Activated CD4-positive, alpha-beta T cell treated with anti-CD3 and anti-CD28 coated beads for 36 hours (primary cell): Measurements from ENCODE around the gene RBM23. TPM values are rescaled to one million over a fixed set of nuclear protein-coding genes. Genes with fewer than 3 reads are reported as not detected.

ENCODE experiments used
- ATAC-seq: fragments of 200-7000 bp; cut with Tn5 transposase; one replicate; pipeline ENCODE4 v1.10.0; 2021; ENCODE audit warnings: mild to moderate bottlenecking, moderate library complexity
- CTCF ChIA-PET: fragments of 350-600 bp; sonication (Branson Sonifier 250); formaldehyde crosslinking; loops from one replicate; lab custom pipeline; 2021; ENCODE audit warnings: antibody characterized with exemption; lab: Charles Lee
- POLR2A ChIA-PET: fragments of 350-600 bp; sonication (Branson Sonifier 250); formaldehyde crosslinking; loops from one replicate; lab custom pipeline; 2021; ENCODE audit warnings: antibody characterized with exemption, inconsistent platforms; lab: Charles Lee
- DNase-seq: peaks from one replicate; pipeline ENCODE4 v3.0.0-alpha.2; 2020
- H3K27ac Mint-ChIP-seq: one replicate; pipeline ENCODE4 v1.8.0; 2021; ENCODE audit warnings: mixed read lengths
- H3K27me3 Mint-ChIP-seq: one replicate; pipeline ENCODE4 v1.8.0; 2021; ENCODE audit warnings: mixed read lengths
- H3K36me3 Mint-ChIP-seq: one replicate; pipeline ENCODE4 v1.8.0; 2021; ENCODE audit warnings: low read depth, mixed read lengths
- H3K4me1 Mint-ChIP-seq: one replicate; pipeline ENCODE4 v1.8.0; 2021; ENCODE audit warnings: mixed read lengths
- H3K4me3 Mint-ChIP-seq: one replicate; pipeline ENCODE4 v1.8.0; 2021; ENCODE audit warnings: mild to moderate bottlenecking, moderate library complexity, mixed read lengths
- H3K9me3 Mint-ChIP-seq: one replicate; pipeline ENCODE4 v1.8.0; 2021; ENCODE audit warnings: low read depth, mixed read lengths
- intact Hi-C, 2 experiments: fragments of 100-400 bp; cut with DNase I in 1 of 2; cut with micrococcal nuclease in 1 of 2; formaldehyde crosslinking; loops; one replicate each; pipeline versions ENCODE4 v1.14.2 to v1.15.1; 2022 to 2024; cut with DNase I, micrococcal nuclease
- total RNA-seq, 2 experiments: library from RNA; stranded (reverse); gene quantifications; one replicate each; pipeline ENCODE4 v1.2.3, GENCODE V29; 2021

RBM23 gene
- total RNA-seq, 2 experiments from 2014 or later = 61.6 to 68.6 TPM

- no peak overlapping the region for H3K27ac Mint-ChIP-seq
- intact Hi-C loops = loop anchor here (1.0 to 2.0 kb wide), 3 partner anchors 16 to 31 kb away; partner anchors contain the start of genes LRP10 (in 1 of the 2) and RBM23 (in 1 of the 2)
- no peaks in the 10 kb centered on the region for H3K9me3 Mint-ChIP-seq
- ChIA-PET CTCF (interaction anchor here (0.6 to 10.6 kb wide), 7 partner anchors 11 to 969 kb away, joined by 3 to 111 read pairs (median 4); partner anchors contain the start of genes DAD1 and LRP10), POLR2A (interaction anchor here (0.7 kb wide), 1 partner anchor 31 kb away, joined by 3 read pairs; the partner anchor contains the start of gene RBM23)
- ATAC-seq (peak; percentile 11), DNase-seq (peak; percentile 76)
- peaks cover 2% of the 10 kb centered on the region for H3K36me3 Mint-ChIP-seq
- H3K4me1 Mint-ChIP-seq = peaks cover 45% of the 10 kb centered on the region
- H3K4me3 Mint-ChIP-seq = peak overlapping the region; percentile 70
- H3K27me3 Mint-ChIP-seq = peaks cover 2% of the 10 kb centered on the region
These were observed 31.0 kb downstream of the RBM23 start for GRCh38 chr14:22887990-22888378.

- POLR2A ChIA-PET = interaction anchor here (0.7 kb wide), 1 partner anchor 31 kb away, joined by 3 read pairs; the partner anchor contains the start of gene RBM23
These were observed 31.5 kb downstream of the RBM23 start for GRCh38 chr14:22887260-22887989.

DNA sequence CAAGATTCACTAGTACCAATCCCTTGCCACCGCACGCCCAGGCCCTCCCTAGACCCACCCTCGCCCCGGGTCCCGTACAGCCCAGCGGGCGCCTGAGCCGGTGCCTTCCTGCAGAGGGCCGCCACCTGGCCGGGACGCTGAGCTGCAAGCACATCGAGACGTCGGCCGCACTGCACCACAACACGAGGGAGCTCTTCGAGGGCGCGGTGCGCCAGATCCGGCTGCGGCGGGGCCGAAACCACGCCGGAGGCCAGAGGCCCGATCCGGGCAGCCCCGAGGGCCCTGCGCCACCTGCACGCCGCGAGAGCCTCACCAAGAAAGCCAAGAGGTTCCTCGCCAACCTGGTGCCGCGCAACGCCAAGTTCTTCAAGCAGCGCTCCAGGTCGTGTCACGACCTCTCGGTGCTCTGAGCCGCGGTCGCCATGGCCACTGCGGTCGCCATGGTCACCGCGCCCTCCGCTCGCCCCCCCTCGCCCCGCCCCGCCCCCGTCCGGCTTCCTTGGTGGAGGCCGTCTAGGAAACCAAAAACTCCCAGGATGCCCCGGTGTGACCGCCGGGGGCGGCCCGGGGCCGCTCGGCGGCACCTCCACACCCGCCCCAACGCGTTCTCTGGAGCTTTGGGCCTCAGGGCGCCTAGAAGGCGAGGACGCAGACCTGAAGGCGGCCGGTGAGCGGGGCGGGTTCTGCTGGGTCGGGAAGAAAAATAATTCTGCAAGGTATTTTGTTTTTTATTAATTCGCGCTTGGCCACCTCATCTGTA is 32.3 kb downstream of the RBM23 start:
- Mint-ChIP-seq H3K36me3 (no peaks in the 10 kb centered on the region), H3K27ac (peak overlapping the region; percentile 83), H3K27me3 (peaks cover 2% of the 10 kb centered on the region), H3K9me3 (no peaks in the 10 kb centered on the region), H3K4me1 (peaks cover 50% of the 10 kb centered on the region), H3K4me3 (peak overlapping the region; percentile 70)
- peak; percentile 63 for ATAC-seq
- ChIA-PET CTCF (interaction anchor here (0.5 to 10.6 kb wide), 11 partner anchors 10 to 773 kb away, joined by 3 to 111 read pairs (median 3); partner anchors contain the start of gene LRP10), POLR2A (interaction anchor here (0.6 kb wide), 2 partner anchors 14 to 135 kb away, joined by 3 read pairs; no protein-coding TSS in a partner anchor)
- DNase-seq = peak; percentile 85
- intact Hi-C loops = loop anchor here (1.0 to 2.0 kb wide), 3 partner anchors 14 to 33 kb away; partner anchors contain the start of genes LRP10 (in 1 of the 2) and RBM23 (in 1 of the 2)

More at GRCh38 chr14:22887260-22887989, 31.5 kb downstream of the RBM23 start:
- Mint-ChIP-seq H3K27ac (peak overlapping the region; percentile 83), H3K4me1 (peaks cover 50% of the 10 kb centered on the region), H3K9me3 (no peaks in the 10 kb centered on the region), H3K27me3 (peaks cover 2% of the 10 kb centered on the region), H3K36me3 (peaks cover 2% of the 10 kb centered on the region), H3K4me3 (peak overlapping the region; percentile 70)
- ATAC-seq (peak; percentile 49), DNase-seq (peak; percentile 50)
- intact Hi-C loops = loop anchor here (1.0 to 2.0 kb wide), 3 partner anchors 15 to 32 kb away; partner anchors contain the start of genes LRP10 (in 1 of the 2) and RBM23 (in 1 of the 2)
- CTCF ChIA-PET = interaction anchor here (0.6 to 10.6 kb wide), 7 partner anchors 11 to 969 kb away, joined by 3 to 111 read pairs (median 4); partner anchors contain the start of genes DAD1 and LRP10

DNA sequence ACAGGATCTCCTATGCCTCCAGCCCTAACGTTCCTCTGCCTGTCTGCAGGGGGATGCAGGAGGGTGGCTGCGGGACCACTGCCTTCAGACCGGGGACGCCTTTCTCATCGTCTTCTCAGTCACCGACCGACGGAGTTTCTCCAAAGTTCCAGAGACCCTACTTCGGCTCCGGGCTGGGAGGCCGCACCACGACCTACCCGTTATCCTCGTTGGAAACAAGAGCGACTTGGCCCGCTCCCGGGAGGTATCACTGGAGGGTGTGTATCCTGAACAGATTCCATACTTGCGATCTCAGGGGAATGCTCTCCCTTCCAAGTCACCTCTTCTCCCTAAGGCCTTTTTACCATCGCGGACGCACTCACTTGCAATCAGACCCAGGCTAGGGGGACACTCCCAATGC is 33.0 kb downstream of the RBM23 start:
- DNase-seq (no peak), ATAC-seq (no peak)
- intact Hi-C loops = loop anchor here in 1 of 2 experiments (2.0 kb wide), 1 partner anchor 15 kb away; the partner anchor contains the start of gene LRP10
- Mint-ChIP-seq H3K4me3 (peak overlapping the region; percentile 70), H3K27ac (peak overlapping the region; percentile 22), H3K4me1 (peaks cover 50% of the 10 kb centered on the region), H3K9me3 (no peaks in the 10 kb centered on the region), H3K27me3 (peaks cover 2% of the 10 kb centered on the region), H3K36me3 (no peaks in the 10 kb centered on the region)
- ChIA-PET CTCF (interaction anchor here (0.7 to 10.6 kb wide), 9 partner anchors 13 to 772 kb away, joined by 3 to 111 read pairs (median 4); partner anchors contain the start of gene LRP10), POLR2A (no interaction called here)

DNA sequence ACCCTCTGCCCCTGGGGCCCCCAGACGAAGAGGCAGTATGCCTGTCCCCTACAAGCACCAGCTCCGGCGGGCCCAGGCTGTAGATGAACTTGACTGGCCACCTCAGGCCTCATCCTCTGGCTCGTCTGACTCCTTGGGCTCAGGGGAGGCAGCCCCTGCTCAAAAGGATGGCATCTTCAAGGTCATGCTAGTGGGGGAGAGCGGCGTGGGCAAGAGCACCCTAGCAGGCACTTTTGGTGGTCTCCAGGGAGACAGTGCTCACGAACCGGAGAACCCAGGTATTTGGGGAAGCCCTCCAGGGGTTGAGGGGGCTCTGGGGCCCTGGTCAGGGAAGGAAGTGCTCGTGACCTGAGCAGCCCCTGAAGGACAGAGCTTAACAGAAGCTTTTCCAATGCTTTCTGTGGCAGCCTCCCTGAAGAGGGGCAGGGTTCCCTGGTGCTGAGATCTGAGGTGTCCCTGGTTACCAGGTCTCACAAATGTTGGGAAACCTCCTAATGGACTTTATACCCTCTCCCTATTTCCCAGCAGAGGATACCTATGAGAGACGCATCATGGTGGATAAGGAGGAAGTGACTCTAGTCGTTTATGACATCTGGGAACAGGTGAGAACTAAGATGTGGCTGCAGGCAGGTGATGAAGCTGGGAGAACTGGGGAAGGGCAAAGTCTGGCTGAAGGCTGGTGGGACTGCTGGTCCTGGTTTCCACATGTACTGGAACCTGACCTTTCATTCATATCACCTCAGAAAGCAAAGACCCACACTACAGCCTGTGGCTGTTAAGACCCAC is 34.0 kb downstream of the RBM23 start:
- POLR2A ChIA-PET = no interaction called here

DNA sequence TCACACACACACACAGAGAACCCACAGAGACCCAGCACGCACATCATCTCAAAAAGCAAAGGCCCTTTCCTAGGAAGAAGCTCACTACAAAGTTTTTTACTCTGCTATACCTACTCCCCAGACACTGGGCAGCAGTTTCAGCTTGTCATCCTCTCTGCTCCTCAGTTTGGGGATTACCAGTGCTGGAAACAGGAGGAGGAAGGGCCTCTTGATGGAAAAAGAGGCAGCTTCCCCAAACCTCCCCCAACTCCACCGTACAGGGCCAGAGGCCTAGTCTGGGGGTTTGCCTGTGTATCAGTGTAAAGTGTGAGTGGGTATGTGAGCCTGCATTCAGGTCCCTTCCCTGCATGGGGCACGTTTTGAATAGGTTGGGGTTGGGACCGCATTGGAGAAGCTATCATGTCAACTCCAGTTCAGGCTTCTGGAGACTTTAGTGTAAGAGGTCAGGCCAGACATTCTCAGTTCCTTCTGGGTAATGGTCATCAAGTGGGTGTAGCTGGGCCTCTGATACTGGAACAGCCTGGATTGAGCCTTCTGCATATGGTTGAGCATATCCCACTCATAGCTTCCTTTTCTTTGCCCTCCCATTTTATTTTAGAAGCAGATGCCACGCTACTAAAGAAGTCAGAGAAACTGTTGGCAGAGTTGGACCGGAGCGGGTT is 34.7 kb downstream of the RBM23 start:
- ChIA-PET POLR2A (interaction anchor here (0.5 to 1.1 kb wide), 3 partner anchors 12 to 32 kb away, joined by 3 to 4 read pairs (median 3); no protein-coding TSS in a partner anchor), CTCF (interaction anchor here (0.6 to 10.6 kb wide), 7 partner anchors 12 to 314 kb away, joined by 3 to 111 read pairs (median 4); partner anchors contain the start of gene LRP10)
- ATAC-seq = no peak

More for the DNA sequence above, 34.0 kb downstream of the RBM23 start:
- Mint-ChIP-seq H3K4me3 (no peak overlapping the region), H3K4me1 (peaks cover 45% of the 10 kb centered on the region), H3K9me3 (no peaks in the 10 kb centered on the region), H3K27me3 (peaks cover 2% of the 10 kb centered on the region), H3K27ac (no peak overlapping the region), H3K36me3 (no peaks in the 10 kb centered on the region)
- CTCF ChIA-PET = interaction anchor here (0.7 to 10.6 kb wide), 8 partner anchors 13 to 1033 kb away, joined by 3 to 111 read pairs (median 4); partner anchors contain the start of gene LRP10
- DNase-seq (no peak), ATAC-seq (no peak)
- intact Hi-C loops = no loop called here

GRCh38 chr14:22883173-22883976 is 35.6 kb downstream of the RBM23 start, which contains the start of gene REM2:
REM2 (plus strand) TSS chr14:22883222; CDS start chr14:22883288, 66 bp downstream.
- Mint-ChIP-seq H3K27ac (peak within 1 kb of the TSS; percentile 51), H3K4me1 (peaks cover 40% of the 10 kb centered on the region), H3K4me3 (no peak within 1 kb of the TSS), H3K36me3 (peaks cover 2% of the 10 kb centered on the region), H3K27me3 (peaks cover 2% of the 10 kb centered on the region), H3K9me3 (no peaks in the 10 kb centered on the region)
- CTCF ChIA-PET = interaction anchor here (0.6 to 10.6 kb wide), 6 partner anchors 11 to 35 kb away, joined by 3 to 111 read pairs (median 18); partner anchors contain the start of gene LRP10
- ATAC-seq (no peak), DNase-seq (no peak)
- POLR2A ChIA-PET = interaction anchor here (0.5 to 1.1 kb wide), 4 partner anchors 11 to 376 kb away, joined by 3 to 10 read pairs (median 4); no protein-coding TSS in a partner anchor
- intact Hi-C loops = no loop called here

More for the DNA sequence above, 34.7 kb downstream of the RBM23 start:
- Mint-ChIP-seq H3K4me1 (peaks cover 40% of the 10 kb centered on the region), H3K27ac (no peak overlapping the region), H3K36me3 (no peaks in the 10 kb centered on the region), H3K27me3 (peaks cover 2% of the 10 kb centered on the region), H3K9me3 (no peaks in the 10 kb centered on the region), H3K4me3 (no peak overlapping the region)
- DNase-seq = no peak
- intact Hi-C loops = no loop called here

DNA sequence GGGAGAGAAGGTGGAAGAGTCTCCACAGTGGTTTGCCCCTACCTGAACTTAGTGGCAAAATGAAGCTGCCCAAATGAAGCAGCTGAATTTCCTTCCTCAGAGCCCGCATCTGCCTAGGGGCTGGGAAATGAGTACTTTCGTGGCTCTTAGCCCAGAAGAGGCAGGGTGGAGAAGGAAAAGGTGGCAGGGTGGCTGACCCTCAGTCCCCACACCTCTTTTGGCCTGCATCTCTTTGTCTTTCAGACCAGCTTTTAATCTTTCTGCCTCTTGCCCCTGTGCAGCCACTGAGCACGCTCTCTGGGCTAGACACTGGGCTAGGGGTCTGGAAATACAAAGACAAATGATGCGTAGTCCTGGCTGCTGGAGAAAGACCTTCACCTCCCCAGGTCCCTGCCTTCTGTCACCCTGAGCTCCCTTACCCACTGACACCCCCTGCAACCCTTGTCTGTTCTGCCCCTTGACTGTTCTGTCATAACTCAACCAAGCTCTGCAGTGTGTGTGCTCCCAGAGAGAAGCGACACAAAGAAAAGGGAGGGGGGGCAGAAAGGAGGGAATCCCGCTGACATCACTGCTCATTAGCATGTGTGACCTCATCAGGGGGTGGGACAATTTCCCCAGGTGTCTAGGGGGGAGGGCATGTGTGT is 36.3 kb downstream of the RBM23 start:
- H3K9me3 Mint-ChIP-seq = no peaks in the 10 kb centered on the region
- ATAC-seq (peak; percentile 11), DNase-seq (peak; percentile 61)
- peaks cover 33% of the 10 kb centered on the region for H3K4me1 Mint-ChIP-seq
- peaks cover 6% of the 10 kb centered on the region for H3K36me3 Mint-ChIP-seq
- no peak overlapping the region for H3K27ac Mint-ChIP-seq
- intact Hi-C loops = no loop called here
- peaks cover 2% of the 10 kb centered on the region for H3K27me3 Mint-ChIP-seq
- H3K4me3 Mint-ChIP-seq = no peak overlapping the region
- CTCF ChIA-PET = interaction anchor here (0.7 to 10.6 kb wide), 6 partner anchors 11 to 47 kb away, joined by 3 to 111 read pairs (median 8); partner anchors contain the start of genes LRP10 and PRMT5
- POLR2A ChIA-PET = interaction anchor here (0.6 to 0.8 kb wide), 3 partner anchors 10 to 375 kb away, joined by 4 to 10 read pairs (median 5); no protein-coding TSS in a partner anchor
